HG02884 (cell line): ENCODE results near the gene NPHP4.

Experiments used
- ATAC-seq: cut with Tn5 transposase; IDR thresholded peaks from one replicate; pipeline ENCODE4 v1.9.1; 2021; ENCODE audit warnings: mild to moderate bottlenecking, moderate library complexity; ENCODE audit not compliant: unreplicated experiment

The NPHP4 gene

DNA sequence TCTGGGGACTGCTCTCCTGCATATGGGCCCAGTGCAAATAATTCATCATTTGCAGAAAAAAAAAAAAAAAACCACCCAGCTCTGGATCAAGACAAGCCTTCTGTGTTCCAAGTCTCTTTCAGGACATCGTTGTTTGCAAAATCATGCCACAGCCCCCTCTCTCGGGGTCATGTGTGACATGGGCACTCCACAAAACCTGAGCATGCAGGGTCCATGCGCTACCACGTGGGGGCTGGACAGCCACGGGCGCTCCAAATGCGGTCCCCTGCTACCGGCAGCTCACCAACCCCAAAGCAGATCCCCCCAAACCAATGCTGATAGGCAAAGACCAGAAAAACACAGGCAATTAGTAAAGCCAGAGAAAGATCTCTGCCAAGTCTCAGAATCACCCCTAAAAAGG is 17.6 kb downstream of the NPHP4 start:
- ATAC-seq = no peak

GRCh38 chr1:5973771-5974170 is 18.5 kb downstream of the NPHP4 start:
- ATAC-seq = no peak

- no peak for ATAC-seq
Observed at GRCh38 chr1:5972198-5972520, 20.1 kb downstream of the NPHP4 start.

- no peak for ATAC-seq
Observed at GRCh38 chr1:5971471-5972197, 20.6 kb downstream of the NPHP4 start.

DNA sequence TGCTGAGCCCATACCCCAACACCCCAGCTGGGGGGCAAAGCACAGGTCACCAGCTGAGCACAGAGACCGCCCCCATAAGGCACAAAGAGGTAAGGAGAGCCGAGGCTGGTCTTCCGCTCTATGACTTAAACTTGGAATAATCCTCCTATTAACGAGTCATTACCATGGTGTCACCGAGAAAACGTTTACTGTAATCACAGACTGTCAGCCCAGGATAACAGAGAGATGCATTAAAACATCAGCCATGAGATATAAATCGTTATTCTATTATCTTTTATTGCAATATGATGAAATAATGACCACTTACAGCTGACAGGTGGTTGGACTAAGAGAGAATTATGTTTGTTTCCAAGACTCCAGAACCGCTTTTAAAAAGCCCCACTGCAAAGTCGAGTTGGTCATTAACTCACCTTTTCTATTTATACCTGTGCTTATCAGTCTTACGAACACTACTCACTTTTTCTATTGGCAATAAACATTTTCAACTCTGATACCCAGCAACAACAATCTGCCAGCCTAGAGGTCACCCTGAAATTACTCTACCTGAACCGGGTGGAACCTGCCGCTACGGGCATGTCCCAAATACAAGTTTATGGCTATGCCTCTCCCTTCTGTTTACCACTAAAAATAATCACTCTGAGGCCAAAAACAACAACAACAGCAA is 21.5 kb downstream of the NPHP4 start:
- ATAC-seq = no peak

- no peak for ATAC-seq
Observed at GRCh38 chr1:5969168-5969567, 23.1 kb downstream of the NPHP4 start.

DNA sequence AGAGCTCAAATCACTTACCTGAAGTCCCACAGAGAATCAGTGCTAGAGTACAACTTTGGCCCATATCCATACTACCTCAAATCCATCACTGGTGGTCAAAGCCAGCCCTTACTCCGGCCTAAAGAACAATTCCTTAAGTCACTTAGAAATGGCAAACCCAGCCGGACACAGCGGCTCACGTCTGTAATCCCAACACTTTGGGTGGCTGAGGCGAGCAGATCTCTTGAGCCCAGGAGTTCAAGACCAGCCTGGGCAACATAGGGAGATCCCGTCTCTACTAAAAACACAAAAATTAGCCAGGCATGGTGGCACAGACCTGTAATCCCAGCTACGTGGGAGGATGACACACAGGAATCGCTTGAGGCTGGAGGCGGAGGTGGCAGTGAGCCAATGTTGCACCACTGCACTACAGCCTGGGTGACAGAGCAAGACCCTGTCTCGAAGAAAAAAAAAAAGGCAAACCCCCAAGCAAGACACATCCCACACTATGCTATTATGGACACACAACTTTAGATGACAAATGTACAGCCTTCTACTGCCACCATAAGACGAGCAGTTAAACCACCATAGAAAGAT is 24.0 kb downstream of the NPHP4 start:
- no peak for ATAC-seq

GRCh38 chr1:5967351-5968160 is 24.7 kb downstream of the NPHP4 start:
- ATAC-seq = no peak

- no peak for ATAC-seq
Observed at GRCh38 chr1:5966543-5967205, 25.6 kb downstream of the NPHP4 start.

DNA sequence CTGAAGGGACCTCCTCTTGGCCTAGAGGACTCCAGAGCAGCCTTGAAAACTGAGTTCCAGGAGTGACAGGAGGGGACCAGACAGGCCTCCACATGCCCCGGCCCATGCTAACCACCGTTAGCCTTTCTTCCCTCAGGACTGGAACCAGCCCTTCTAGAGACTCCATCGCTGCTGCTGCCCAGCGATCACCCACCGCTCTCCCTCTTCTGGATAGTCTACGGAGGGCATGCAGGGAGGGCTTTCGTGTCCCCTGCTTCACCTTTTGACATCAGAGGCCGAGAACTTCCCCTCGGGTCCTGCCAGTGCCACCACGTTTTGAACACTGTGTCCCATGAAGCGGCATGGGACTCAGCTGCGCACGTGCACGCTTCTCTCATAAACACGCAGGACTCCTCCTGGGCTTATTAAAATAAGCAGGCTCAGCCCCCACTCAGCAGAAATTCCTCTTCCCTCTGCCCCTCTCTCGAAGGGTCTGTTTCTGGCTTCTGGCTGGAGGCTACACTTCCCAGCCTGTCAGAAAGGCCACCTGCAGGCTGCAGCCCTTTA is 26.6 kb downstream of the NPHP4 start:
- ATAC-seq = no peak

- ATAC-seq = no peak
Observed at GRCh38 chr1:5962265-5963105, 29.7 kb downstream of the NPHP4 start.

DNA sequence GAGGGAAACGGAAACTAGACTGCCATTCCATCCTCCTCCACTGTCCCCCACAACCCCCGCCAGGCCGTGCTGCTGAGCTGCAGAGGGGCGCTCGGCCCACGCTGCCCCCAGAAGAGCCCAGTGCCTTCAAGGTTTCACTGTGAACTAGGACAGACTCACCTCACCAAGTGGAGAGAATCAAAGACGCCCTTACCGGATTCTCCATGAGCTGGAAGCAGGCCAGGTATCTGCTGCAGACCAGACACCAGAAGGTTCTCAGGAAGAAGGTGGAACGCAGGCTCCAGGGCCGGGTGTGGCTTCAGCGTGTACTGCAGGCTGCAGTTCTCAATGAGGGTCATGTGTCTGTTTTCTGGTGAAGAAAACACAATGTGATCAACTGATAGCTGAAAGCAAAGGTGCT is 30.6 kb downstream of the NPHP4 start:
- ATAC-seq = no peak

DNA sequence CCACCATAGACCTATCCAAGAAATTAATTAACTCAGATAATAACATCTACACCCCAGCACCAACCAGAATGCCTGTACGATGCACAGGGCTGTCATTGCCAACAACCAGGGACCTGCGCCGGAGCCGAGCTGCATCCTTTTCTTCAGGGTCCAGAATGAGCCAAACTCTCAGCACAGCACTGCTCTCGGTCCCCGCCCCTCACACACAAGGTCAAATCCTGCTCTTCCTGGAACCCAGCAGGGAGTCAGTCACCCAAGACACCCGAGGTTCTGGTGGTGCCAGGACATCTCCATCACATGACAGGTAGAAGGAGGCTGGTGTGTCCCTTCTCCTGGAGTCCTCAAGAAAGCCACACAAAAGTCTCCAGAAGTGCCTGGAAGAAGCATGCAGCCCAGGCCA is 31.9 kb downstream of the NPHP4 start:
- ATAC-seq = no peak

DNA sequence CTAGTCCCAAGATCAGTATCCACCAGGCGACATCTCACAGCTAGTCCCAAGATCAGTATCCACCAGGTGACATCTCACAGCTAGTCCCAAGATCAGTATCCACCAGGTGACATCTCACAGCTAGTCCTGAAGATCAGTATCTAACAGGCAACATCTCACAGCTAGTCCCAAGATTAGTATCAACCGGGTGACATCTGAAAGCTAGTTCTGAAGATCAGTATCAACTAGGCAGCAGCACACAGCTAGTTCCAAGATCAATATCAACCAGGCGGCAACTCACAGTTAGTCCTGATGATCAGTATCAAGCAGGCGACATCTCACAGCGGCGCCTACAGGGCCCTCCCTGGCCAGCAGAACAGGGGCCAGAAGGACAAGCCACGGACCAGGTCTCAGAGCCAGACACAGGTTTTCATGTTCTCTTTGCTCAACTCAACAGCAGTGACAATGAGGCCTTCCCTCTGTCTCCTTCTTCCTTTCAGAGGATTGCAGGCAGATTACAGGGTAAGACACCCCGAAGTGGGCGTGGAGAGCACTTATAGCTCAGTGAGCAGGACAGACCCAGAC is 32.5 kb downstream of the NPHP4 start:
- ATAC-seq = no peak

DNA sequence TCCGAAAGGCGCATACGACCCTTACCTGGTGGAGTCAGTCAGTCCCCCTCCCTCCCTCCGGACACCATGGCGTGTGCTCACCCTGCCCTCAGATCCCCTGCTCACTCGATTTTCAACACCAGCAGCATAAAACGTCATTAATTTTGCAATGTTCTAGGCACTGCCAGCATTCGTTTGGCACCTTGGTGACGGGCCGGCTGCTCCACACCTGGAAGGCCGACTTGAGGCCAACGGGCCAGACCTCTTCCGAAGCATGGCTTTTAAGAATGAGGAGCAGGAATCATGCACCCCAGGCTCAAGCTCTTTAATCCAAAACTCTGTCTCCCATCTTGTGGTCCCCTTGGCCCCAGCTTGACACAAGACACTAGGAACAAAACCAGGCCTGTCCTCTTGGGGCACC is 33.1 kb downstream of the NPHP4 start:
- no peak for ATAC-seq

GRCh38 chr1:5956022-5956830 is 36.0 kb downstream of the NPHP4 start:
- no peak for ATAC-seq

DNA sequence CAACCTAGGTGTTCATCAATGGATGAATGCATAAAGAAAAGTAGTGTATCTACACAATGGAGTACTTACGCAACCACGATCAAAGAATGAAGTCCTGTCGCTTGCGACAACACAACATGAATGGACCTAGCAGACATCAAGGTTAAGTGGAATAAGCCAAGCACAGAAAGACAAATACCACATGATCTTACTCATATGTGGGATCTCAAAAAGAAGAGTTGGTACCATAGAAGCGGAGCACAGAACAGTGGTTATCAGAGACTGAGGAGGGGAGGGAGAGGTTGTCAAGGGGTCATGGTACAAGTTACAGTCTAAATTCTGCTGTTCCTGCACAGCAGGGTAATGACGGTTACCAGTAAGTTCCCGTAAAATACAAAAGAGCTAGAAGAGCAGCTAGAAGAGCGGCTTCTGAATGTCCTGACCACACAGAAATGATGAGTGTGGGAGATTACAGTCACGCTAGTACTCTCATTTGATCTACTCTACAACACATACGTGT is 36.7 kb downstream of the NPHP4 start:
- ATAC-seq = no peak

DNA sequence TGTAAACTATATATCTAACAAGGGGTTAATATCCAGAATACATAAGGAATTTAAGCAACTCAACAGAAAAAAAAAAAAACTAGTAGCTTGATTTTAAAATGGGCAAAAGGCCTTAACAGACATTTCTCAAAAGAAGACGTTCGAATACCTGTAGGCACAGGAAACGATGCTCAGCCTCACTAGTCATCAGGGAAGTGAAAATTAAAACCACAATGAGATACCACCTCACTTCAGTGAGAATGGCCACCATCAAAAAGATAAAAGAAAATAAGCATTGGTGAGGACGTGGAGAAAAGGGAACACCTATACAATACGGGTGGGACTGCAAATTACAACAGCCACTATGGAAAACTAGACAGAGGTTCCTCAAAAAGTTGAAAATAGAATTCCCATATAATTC is 37.3 kb downstream of the NPHP4 start:
- no peak for ATAC-seq

DNA sequence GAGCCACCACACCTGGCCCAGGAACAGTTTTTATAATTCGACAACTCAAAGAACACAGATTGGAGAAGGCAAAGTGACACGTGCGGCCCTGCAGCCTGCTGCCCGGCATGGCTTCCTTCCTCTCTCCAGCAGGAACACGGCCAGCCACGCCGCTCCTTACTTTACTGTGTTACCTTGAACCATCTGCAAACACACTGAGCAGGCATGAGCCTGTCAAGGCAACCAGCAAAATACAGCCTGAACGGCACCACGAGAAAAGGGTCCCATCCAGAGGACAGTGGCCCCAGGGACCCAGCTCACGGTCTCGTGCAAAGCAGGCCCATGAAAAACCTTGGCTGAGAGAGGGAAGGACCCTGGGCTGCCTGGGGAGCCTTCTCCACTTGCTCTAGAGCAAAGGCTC is 38.8 kb downstream of the NPHP4 start:
- ATAC-seq = no peak
